ENCODE data around the gene ATP6V1B1. TPM values are rescaled to one million over a fixed set of nuclear protein-coding genes. Genes with fewer than 3 reads are reported as not detected.

ATP6V1B1 gene
- total and polyA plus RNA-seq, 2 of the 4 experiments (the other 2 are of a cell fraction) = 1.3 TPM; not detected in 1

DNA sequence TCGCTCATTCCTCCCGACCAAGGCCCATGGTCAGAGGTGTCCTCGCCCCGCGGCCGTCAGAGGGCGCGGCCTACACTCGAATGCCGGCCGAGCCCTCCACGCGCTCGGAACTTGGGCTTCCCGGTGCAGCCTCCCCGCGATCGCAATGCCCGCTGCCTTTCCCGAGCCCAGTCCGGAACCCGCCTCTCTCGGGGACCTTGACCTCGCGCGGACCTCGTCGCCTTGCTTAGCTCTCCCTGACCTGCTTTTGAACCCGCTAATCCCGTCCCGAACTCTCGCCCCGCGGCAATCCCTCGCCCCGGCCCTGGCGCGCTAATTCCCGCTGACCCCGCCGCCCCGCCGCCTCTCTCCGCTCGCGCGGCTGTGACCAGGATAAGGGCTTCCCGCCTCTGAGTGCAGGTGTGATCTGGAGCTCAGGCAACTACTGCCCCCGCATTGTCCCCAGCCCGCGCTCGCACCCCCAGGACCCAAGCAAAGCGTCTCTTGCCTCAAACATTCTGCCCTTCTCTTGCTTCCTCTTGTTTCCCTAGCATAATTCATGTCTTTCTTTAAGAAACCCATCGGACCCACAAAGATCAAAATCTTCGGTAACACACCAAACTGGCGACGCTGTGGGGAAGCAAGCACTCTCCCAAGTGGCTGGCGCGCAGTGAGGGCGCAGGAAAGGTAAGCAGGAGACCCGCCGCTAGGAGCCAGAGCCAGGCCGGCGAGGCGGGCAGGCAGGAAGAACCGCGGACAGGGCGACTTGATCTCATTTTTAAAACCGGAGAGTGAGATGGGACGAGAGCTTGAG lies 46.6 kb upstream of the ATP6V1B1 start:
- Histone ChIP-seq H3K18ac (ENCODE audit: low read depth, low read length) (no peak overlapping the region), H3K56ac (ENCODE audit: extremely low read depth, insufficient read depth, low read length) (no peak overlapping the region), H3K36me3 (ENCODE audit: control insufficient read depth, insufficient read depth, low read length) (no peaks in the 10 kb centered on the region), H2BK15ac (ENCODE audit: low read depth, low read length) (no peak overlapping the region), H4K5ac (ENCODE audit: low read depth, low read length) (no peak overlapping the region), H3K14ac (replicated peaks; ENCODE audit: low read depth, low read length) (no peak overlapping the region), H4K8ac (ENCODE audit: low read depth in 2 of 2, low read length in 2 of 2) (no peak overlapping the region), H3K4ac (ENCODE audit: low read depth, low read length) (no peak overlapping the region), H2AK9ac (replicated peaks; ENCODE audit: low read depth, low read length, poor library complexity) (no peak overlapping the region), H2AK5ac (ENCODE audit: low read depth, low read length) (no peak overlapping the region), H3K9ac (ENCODE audit: low read depth, low read length) (no peak overlapping the region), H3K4me3 (ENCODE audit: insufficient read depth, low read depth, low read length) (no peak overlapping the region), H2BK20ac (ENCODE audit: low read depth, low read length) (no peak overlapping the region), H2BK120ac (ENCODE audit: low read depth, low read length) (no peak overlapping the region), H3K27me3 (ENCODE audit: control insufficient read depth, insufficient read depth, low read length) (peaks cover 90% of the 10 kb centered on the region), H3K9me3 (ENCODE audit: control insufficient read depth, insufficient read depth, low read length) (peaks cover 4% of the 10 kb centered on the region; the same call in 1 of the 2 replicates), H3K4me2 (ENCODE audit: low read depth, low read length) (peak overlapping the region; percentile 49; the same call in 1 of the 2 replicates), H3K9me1 (ENCODE audit: insufficient read depth, low read length) (no peaks in the 10 kb centered on the region), H3K79me1 (ENCODE audit: low read depth in 1 of 2, low read length in 2 of 2) (no peaks in the 10 kb centered on the region), H4K91ac (ENCODE audit: insufficient read depth, low read depth, low read length) (no peak overlapping the region), H2BK5ac (ENCODE audit: low read depth, low read length, poor library complexity, severe bottlenecking) (no peak overlapping the region), H3K27ac (ENCODE audit: insufficient read depth, low read length) (no peak overlapping the region), H3K4me1 (ENCODE audit: control insufficient read depth, insufficient read depth, low read length) (peaks cover 1% of the 10 kb centered on the region), H3K23ac (ENCODE audit: low read depth, low read length) (no peak overlapping the region), H4K20me1 (ENCODE audit: insufficient read depth, low read length) (no peaks in the 10 kb centered on the region), H2AFZ (replicated peaks; ENCODE audit: low read length, poor library complexity) (peak overlapping the region; percentile 68)
- WGBS, 2 experiments (ENCODE audit: extremely low coverage in 2 of 2, insufficient read length in 1 of 2) = 2% methylated on average over 35 of the region's 70 CpGs; no CpG with 5 or more reads in 1 of the 2 experiments
- intact Hi-C loops (cut with micrococcal nuclease) = no loop called here
- DNase-seq (no peak), ATAC-seq (ENCODE audit: low read depth) (peak; percentile 60; the same call in 1 of the 2 replicates)
- in situ Hi-C loops (cut with MboI; ENCODE audit: low sequenced_read_pairs) = no loop called here
- ChIA-PET POLR2A (ENCODE audit: unreplicated experiment) (no interaction called here), CTCF (interaction anchor here (0.6 kb wide), 1 partner anchor 59 kb away, joined by 4 read pairs; no protein-coding TSS in a partner anchor)
- no TSS peak for BruUV-seq (replicated peaks)
- dilution Hi-C loops (cut with HindIII; ENCODE audit: low sequenced_read_pairs, unreplicated experiment) = no loop called here
- no peak for TF ChIP-seq CHD1 (IDR thresholded peaks at IDR 0.05; ENCODE audit: low read depth, low read length)
- TF ChIP-seq MAZ (IDR thresholded peaks at IDR 0.05; ENCODE audit: borderline replicate concordance, low read depth, low read length) = no peak
- TF ChIP-seq FOS (IDR thresholded peaks at IDR 0.05; ENCODE audit: low read depth, low read length) = no peak

Measured in IMR-90 (cell line).